Lower leg skin (tissue), 3 donors: ENCODE data around the gene TDRD15.

Experiments
- POLR2A ChIP-seq, 2 donors: fragments of 450-650 bp; IDR thresholded peaks; one replicate each; pipeline ENCODE4 v1.6.1; 2016 to 2017; ENCODE audit warnings: antibody characterized with exemption in 2 of 2, mild to moderate bottlenecking in 1 of 2, moderate library complexity in 1 of 2
- TF ChIP-seq, protein P1 (sequence below), 3 donors: fragments of 450-650 bp; IDR thresholded peaks; one replicate each; pipeline ENCODE4 v1.5.1; 2016; ENCODE audit warnings: antibody characterized with exemption in 3 of 3, mild to moderate bottlenecking in 3 of 3, moderate library complexity in 2 of 3

GRCh38 chr2:21099281-21099907 lies 24.4 kb upstream of the TDRD15 start:
- TF ChIP-seq, protein P1, sequence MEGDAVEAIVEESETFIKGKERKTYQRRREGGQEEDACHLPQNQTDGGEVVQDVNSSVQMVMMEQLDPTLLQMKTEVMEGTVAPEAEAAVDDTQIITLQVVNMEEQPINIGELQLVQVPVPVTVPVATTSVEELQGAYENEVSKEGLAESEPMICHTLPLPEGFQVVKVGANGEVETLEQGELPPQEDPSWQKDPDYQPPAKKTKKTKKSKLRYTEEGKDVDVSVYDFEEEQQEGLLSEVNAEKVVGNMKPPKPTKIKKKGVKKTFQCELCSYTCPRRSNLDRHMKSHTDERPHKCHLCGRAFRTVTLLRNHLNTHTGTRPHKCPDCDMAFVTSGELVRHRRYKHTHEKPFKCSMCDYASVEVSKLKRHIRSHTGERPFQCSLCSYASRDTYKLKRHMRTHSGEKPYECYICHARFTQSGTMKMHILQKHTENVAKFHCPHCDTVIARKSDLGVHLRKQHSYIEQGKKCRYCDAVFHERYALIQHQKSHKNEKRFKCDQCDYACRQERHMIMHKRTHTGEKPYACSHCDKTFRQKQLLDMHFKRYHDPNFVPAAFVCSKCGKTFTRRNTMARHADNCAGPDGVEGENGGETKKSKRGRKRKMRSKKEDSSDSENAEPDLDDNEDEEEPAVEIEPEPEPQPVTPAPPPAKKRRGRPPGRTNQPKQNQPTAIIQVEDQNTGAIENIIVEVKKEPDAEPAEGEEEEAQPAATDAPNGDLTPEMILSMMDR (IDR thresholded peaks at IDR 0.05), result no peak
- TF ChIP-seq POLR2A (IDR thresholded peaks at IDR 0.05), result no peak
